GM18519 (cell line): ENCODE measurements around the gene TMPRSS15.
"Not testable (repeated sequence)": the region's sequence is repeated elsewhere in the genome, so short reads cannot be mapped to it uniquely, and the experiment has no call there.

ENCODE experiments used
- ATAC-seq: cut with Tn5 transposase; IDR thresholded peaks from one replicate; pipeline ENCODE4 v1.9.1; 2021; ENCODE audit warnings: mild to moderate bottlenecking, moderate library complexity; ENCODE audit not compliant: unreplicated experiment, low FRiP score

The TMPRSS15 gene

GRCh38 chr21:18403735-18404450 is at the start of gene TMPRSS15:
TMPRSS15 (minus strand) TSS chr21:18403785; CDS start chr21:18403622, 163 bp downstream.
- no peak for ATAC-seq

- ATAC-seq = no peak
Observed at GRCh38 chr21:18451670-18452069, 48.1 kb upstream of the TMPRSS15 start.

GRCh38 chr21:18449605-18450550 is 46.3 kb upstream of the TMPRSS15 start:
- ATAC-seq = no peak

- ATAC-seq = no peak
Observed at GRCh38 chr21:18443701-18444100, 40.1 kb upstream of the TMPRSS15 start.

GRCh38 chr21:18443085-18443484 is 39.5 kb upstream of the TMPRSS15 start:
- no peak for ATAC-seq

- ATAC-seq = no peak
Observed at GRCh38 chr21:18430341-18430740, 26.8 kb upstream of the TMPRSS15 start.

GRCh38 chr21:18424276-18424675 is 20.7 kb upstream of the TMPRSS15 start:
- ATAC-seq = no peak

- ATAC-seq = no peak
Observed at GRCh38 chr21:18417141-18417790, 13.7 kb upstream of the TMPRSS15 start.

- ATAC-seq = no peak
Observed at GRCh38 chr21:18411565-18411964, 8.0 kb upstream of the TMPRSS15 start.

GRCh38 chr21:18409579-18409978 is 6.0 kb upstream of the TMPRSS15 start:
- no peak for ATAC-seq

GRCh38 chr21:18398843-18399242 is 4.7 kb downstream of the TMPRSS15 start:
- ATAC-seq = no peak

GRCh38 chr21:18387994-18388393 is 15.6 kb downstream of the TMPRSS15 start:
- ATAC-seq = no peak

- ATAC-seq = no peak
Observed at GRCh38 chr21:18384771-18385170, 18.8 kb downstream of the TMPRSS15 start.

GRCh38 chr21:18382934-18383619 is 20.5 kb downstream of the TMPRSS15 start:
- ATAC-seq = not testable (repeated sequence)

- ATAC-seq = no peak
Observed at GRCh38 chr21:18382141-18382540, 21.4 kb downstream of the TMPRSS15 start.

GRCh38 chr21:18373606-18374005 is 30.0 kb downstream of the TMPRSS15 start:
- no peak for ATAC-seq

- no peak for ATAC-seq
Observed at GRCh38 chr21:18370301-18370700, 33.3 kb downstream of the TMPRSS15 start.

- ATAC-seq = no peak
Observed at GRCh38 chr21:18369115-18369514, 34.5 kb downstream of the TMPRSS15 start.

- no peak for ATAC-seq
Observed at GRCh38 chr21:18368205-18368604, 35.4 kb downstream of the TMPRSS15 start.

- no peak for ATAC-seq
Observed at GRCh38 chr21:18356801-18357200, 46.8 kb downstream of the TMPRSS15 start.
